Activated T-helper 2 cell treated with anti-CD3 and anti-CD28 coated beads, Interferon-gamma antibody, Interleukin-2, Interleukin-4, amounts not matched to agents 10 μg/mL and 5 μg/mL and 100 μg/mL, durations not matched to agents 14 hours and 24 hours and 36 hours (primary cell): Measurements from ENCODE around the gene PAPPA2. TPM values are rescaled to one million over a fixed set of nuclear protein-coding genes. Genes with fewer than 3 reads are reported as not detected.
"Not testable (repeated sequence)": the region's sequence is repeated elsewhere in the genome, so short reads cannot be mapped to it uniquely, and the experiment has no call there.

Source experiments
- DNase-seq: peaks from one replicate; pipeline ENCODE4 v3.0.0; 2021; ENCODE audit warnings: low spot score
- H3K27ac Mint-ChIP-seq: one replicate; pipeline ENCODE4 v1.8.0; 2021; ENCODE audit warnings: mixed read lengths
- H3K27me3 Mint-ChIP-seq: one replicate; pipeline ENCODE4 v1.8.0; 2021; ENCODE audit warnings: low read depth, mixed read lengths
- H3K36me3 Mint-ChIP-seq: one replicate; pipeline ENCODE4 v1.8.0; 2021; ENCODE audit warnings: low read depth, mixed read lengths
- H3K4me1 Mint-ChIP-seq: one replicate; pipeline ENCODE4 v1.8.0; 2021; ENCODE audit warnings: low read depth, mixed read lengths
- H3K4me3 Mint-ChIP-seq: one replicate; pipeline ENCODE4 v1.8.0; 2021; ENCODE audit warnings: low read depth, mild to moderate bottlenecking, moderate library complexity, mixed read lengths
- H3K9me3 Mint-ChIP-seq: one replicate; pipeline ENCODE4 v1.8.0; 2021; ENCODE audit warnings: mixed read lengths
- intact Hi-C: fragments of 100-400 bp; cut with micrococcal nuclease; formaldehyde crosslinking; loops from one replicate; pipeline ENCODE4 v1.15.1; 2023
- total RNA-seq: library from RNA; stranded (reverse); gene quantifications from 2 replicates; pipeline ENCODE4 v1.2.3, GENCODE V29; 2022

PAPPA2 gene
- total RNA-seq, 1 donor from 2014 or later = 0.05 TPM

GRCh38 chr1:176604461-176604860, 141.5 kb downstream of the PAPPA2 start:
- H3K27ac Mint-ChIP-seq = no peak overlapping the region
- intact Hi-C loops = no loop called here
- H3K27me3 Mint-ChIP-seq = no peaks in the 10 kb centered on the region
- H3K4me1 Mint-ChIP-seq = no peaks in the 10 kb centered on the region
- H3K4me3 Mint-ChIP-seq = no peak overlapping the region
- no peaks in the 10 kb centered on the region for H3K36me3 Mint-ChIP-seq
- no peak for DNase-seq
- no peaks in the 10 kb centered on the region for H3K9me3 Mint-ChIP-seq

DNA sequence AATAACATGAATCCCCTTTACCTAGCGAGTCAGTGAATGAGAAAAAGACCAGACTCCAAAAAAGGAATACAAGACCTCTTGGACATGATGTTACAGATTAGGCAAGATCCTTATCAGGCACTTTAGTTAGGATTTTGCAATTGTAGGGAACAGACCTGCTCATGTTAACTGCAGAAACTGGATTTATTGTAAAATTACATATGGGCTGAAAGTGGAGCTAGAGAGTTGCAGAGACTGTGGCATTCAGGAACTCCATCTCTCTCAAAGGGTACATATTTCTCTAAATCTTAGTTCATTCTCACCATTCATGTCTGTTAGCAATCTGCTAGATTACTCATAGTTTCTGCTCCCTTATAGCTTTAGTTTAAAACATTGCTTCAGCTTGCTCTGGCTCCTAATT, 142.2 kb downstream of the PAPPA2 start:
- H3K4me3 Mint-ChIP-seq = no peak overlapping the region
- no peaks in the 10 kb centered on the region for H3K27me3 Mint-ChIP-seq
- no peaks in the 10 kb centered on the region for H3K36me3 Mint-ChIP-seq
- no peak for DNase-seq
- H3K4me1 Mint-ChIP-seq = no peaks in the 10 kb centered on the region
- H3K9me3 Mint-ChIP-seq = no peaks in the 10 kb centered on the region
- H3K27ac Mint-ChIP-seq = no peak overlapping the region
- intact Hi-C loops = no loop called here

- Mint-ChIP-seq H3K27ac (no peak overlapping the region), H3K9me3 (no peaks in the 10 kb centered on the region), H3K36me3 (no peaks in the 10 kb centered on the region), H3K27me3 (no peaks in the 10 kb centered on the region), H3K4me1 (no peaks in the 10 kb centered on the region), H3K4me3 (no peak overlapping the region)
- intact Hi-C loops = no loop called here
- no peak for DNase-seq
Observed at GRCh38 chr1:176609556-176610408, 146.8 kb downstream of the PAPPA2 start.

DNA sequence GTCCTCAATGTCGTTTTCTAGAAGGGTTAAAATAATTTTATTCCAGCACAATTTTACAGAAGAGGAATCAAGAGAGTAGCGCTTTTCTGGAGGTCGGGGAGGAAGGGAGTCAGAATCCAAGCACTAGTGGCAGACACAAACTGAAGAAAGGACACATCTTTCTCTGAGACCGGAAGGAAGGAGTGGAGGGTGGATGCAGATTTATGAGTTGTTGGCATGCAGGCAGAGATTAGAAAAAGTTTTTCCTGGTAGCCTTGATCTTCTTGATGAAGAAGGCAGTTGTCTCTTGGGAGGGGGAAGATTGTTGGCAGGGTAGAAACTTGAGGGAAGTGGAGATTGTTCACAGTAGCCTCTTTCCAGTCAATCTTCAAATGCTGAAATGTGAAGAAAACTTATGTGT, 149.8 kb downstream of the PAPPA2 start:
- H3K4me3 Mint-ChIP-seq = no peak overlapping the region
- DNase-seq = no peak

GRCh38 chr1:176617881-176618280, 154.9 kb downstream of the PAPPA2 start:
- H3K9me3 Mint-ChIP-seq = no peaks in the 10 kb centered on the region

More for the DNA sequence above, 149.8 kb downstream of the PAPPA2 start:
- Mint-ChIP-seq H3K27me3 (no peaks in the 10 kb centered on the region), H3K4me1 (no peaks in the 10 kb centered on the region), H3K9me3 (no peaks in the 10 kb centered on the region), H3K36me3 (no peaks in the 10 kb centered on the region), H3K27ac (no peak overlapping the region)
- intact Hi-C loops = no loop called here

DNA sequence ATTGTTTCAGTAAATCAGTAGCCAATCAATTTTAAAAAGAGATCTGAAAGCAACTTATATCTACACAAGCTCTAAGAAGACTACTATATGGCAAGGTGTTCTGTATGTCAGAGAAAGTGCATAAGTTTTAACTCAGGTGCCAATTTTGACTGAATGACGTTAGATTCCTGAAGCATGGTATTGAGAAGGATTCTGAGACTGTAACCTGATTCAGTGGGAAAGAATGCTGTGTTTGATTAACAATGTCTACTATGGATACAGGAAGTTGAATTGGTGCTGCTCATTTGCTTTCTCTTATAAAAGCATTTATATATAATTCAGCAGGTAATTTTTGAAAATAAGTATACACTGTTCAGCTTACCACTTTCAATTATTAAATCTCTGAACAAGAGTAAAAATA, 156.3 kb downstream of the PAPPA2 start:
- intact Hi-C loops = no loop called here
- no peak for DNase-seq
- no peak overlapping the region for H3K4me3 Mint-ChIP-seq
- no peaks in the 10 kb centered on the region for H3K27me3 Mint-ChIP-seq
- no peaks in the 10 kb centered on the region for H3K4me1 Mint-ChIP-seq
- H3K36me3 Mint-ChIP-seq = no peaks in the 10 kb centered on the region
- no peak overlapping the region for H3K27ac Mint-ChIP-seq
- H3K9me3 Mint-ChIP-seq = no peaks in the 10 kb centered on the region

More at GRCh38 chr1:176617881-176618280, 154.9 kb downstream of the PAPPA2 start:
- Mint-ChIP-seq H3K4me3 (no peak overlapping the region), H3K4me1 (no peaks in the 10 kb centered on the region), H3K27me3 (no peaks in the 10 kb centered on the region), H3K36me3 (no peaks in the 10 kb centered on the region), H3K27ac (no peak overlapping the region)
- no peak for DNase-seq
- intact Hi-C loops = no loop called here

GRCh38 chr1:176625365-176625764, 162.4 kb downstream of the PAPPA2 start:
- intact Hi-C loops = no loop called here
- no peaks in the 10 kb centered on the region for H3K27me3 Mint-ChIP-seq
- H3K4me1 Mint-ChIP-seq = no peaks in the 10 kb centered on the region
- H3K36me3 Mint-ChIP-seq = no peaks in the 10 kb centered on the region
- DNase-seq = no peak
- no peak overlapping the region for H3K4me3 Mint-ChIP-seq
- H3K27ac Mint-ChIP-seq = no peak overlapping the region
- no peaks in the 10 kb centered on the region for H3K9me3 Mint-ChIP-seq

GRCh38 chr1:176626572-176627061, 163.6 kb downstream of the PAPPA2 start:
- H3K4me1 Mint-ChIP-seq = no peaks in the 10 kb centered on the region

DNA sequence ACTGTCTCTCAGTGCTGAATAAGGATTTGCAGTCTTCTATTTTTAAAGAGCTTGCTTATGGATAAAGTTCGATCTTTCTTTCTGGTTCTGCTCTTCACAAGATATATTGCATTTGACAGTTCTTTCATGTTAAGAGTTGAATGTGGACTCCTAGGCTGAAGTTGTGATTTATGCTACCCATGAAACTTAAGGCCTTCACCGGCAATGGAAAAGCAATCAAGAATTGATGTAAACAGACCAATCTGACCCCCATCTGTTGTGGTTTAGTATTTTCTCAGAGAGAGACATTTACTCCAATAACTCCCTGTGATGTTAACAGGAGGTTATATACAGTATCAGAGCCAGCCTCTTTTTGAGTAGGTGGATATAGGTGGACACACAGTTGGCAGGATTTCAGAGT, 165.8 kb downstream of the PAPPA2 start:
- Mint-ChIP-seq H3K27ac (no peak overlapping the region), H3K4me1 (no peaks in the 10 kb centered on the region), H3K4me3 (no peak overlapping the region), H3K27me3 (no peaks in the 10 kb centered on the region), H3K9me3 (no peaks in the 10 kb centered on the region), H3K36me3 (no peaks in the 10 kb centered on the region)
- DNase-seq = no peak
- intact Hi-C loops = no loop called here

More at GRCh38 chr1:176626572-176627061, 163.6 kb downstream of the PAPPA2 start:
- no peaks in the 10 kb centered on the region for H3K9me3 Mint-ChIP-seq
- intact Hi-C loops = no loop called here
- H3K4me3 Mint-ChIP-seq = no peak overlapping the region
- H3K36me3 Mint-ChIP-seq = no peaks in the 10 kb centered on the region
- no peaks in the 10 kb centered on the region for H3K27me3 Mint-ChIP-seq
- no peak for DNase-seq
- no peak overlapping the region for H3K27ac Mint-ChIP-seq

DNA sequence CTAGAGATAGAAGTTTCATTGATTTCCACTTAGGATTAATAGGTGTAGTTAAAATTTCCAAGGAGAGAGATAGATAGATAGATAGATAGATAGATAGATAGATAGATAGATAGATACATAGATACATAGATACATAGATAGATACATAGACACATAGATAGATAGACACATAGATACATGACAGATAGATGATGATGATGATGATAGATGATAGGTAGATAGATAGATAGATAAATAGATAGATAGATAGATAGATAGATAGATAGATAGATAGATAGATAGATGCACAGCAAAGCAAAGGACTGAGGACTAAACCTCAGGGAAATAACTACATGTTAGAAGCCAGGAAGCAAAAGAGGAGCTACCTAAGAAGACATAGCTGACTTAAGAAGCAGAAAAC, 171.8 kb downstream of the PAPPA2 start:
- intact Hi-C loops = not testable (repeated sequence)

GRCh38 chr1:176638713-176639526, 175.9 kb downstream of the PAPPA2 start:
- H3K4me3 Mint-ChIP-seq = no peak overlapping the region
- no peaks in the 10 kb centered on the region for H3K27me3 Mint-ChIP-seq
- H3K9me3 Mint-ChIP-seq = no peaks in the 10 kb centered on the region
- no peak for DNase-seq
- no peak overlapping the region for H3K27ac Mint-ChIP-seq
- no peaks in the 10 kb centered on the region for H3K36me3 Mint-ChIP-seq
- intact Hi-C loops = no loop called here
- H3K4me1 Mint-ChIP-seq = no peaks in the 10 kb centered on the region

More for the DNA sequence above, 171.8 kb downstream of the PAPPA2 start:
- not testable (repeated sequence) for DNase-seq, H3K4me3 Mint-ChIP-seq, H3K4me1 Mint-ChIP-seq, H3K27me3 Mint-ChIP-seq, H3K27ac Mint-ChIP-seq, H3K9me3 Mint-ChIP-seq, H3K36me3 Mint-ChIP-seq

DNA sequence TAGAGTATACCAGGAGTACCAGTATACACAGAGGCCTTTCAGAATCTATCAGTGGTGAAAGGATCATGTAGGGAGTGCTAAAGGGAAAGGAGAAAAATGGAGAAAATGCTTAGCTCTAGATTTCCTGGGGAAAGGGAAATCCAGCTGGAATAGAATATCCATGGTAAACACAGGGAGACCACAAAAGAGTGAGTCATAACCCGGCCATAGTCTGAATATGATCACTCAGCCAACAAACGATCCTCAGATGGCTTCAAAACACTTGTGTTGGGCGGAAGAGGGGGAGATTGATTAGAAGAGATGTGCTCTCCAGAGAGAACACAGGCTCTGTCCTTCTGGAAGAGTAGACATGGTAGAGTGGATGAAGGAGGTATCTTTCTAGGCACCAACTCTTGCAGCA, 180.6 kb downstream of the PAPPA2 start:
- peaks cover under 1% of the 10 kb centered on the region for H3K9me3 Mint-ChIP-seq

GRCh38 chr1:176648556-176648955, 185.6 kb downstream of the PAPPA2 start:
- DNase-seq = no peak
- no peak overlapping the region for H3K4me3 Mint-ChIP-seq
- no peaks in the 10 kb centered on the region for H3K36me3 Mint-ChIP-seq
- intact Hi-C loops = no loop called here
- peaks cover 22% of the 10 kb centered on the region for H3K9me3 Mint-ChIP-seq
- H3K27me3 Mint-ChIP-seq = no peaks in the 10 kb centered on the region
- no peaks in the 10 kb centered on the region for H3K4me1 Mint-ChIP-seq
- no peak overlapping the region for H3K27ac Mint-ChIP-seq

More for the DNA sequence above, 180.6 kb downstream of the PAPPA2 start:
- no peak for DNase-seq
- Mint-ChIP-seq H3K4me1 (no peaks in the 10 kb centered on the region), H3K27me3 (no peaks in the 10 kb centered on the region), H3K36me3 (no peaks in the 10 kb centered on the region), H3K27ac (no peak overlapping the region), H3K4me3 (no peak overlapping the region)
- intact Hi-C loops = no loop called here
